OCI-LY3 (cell line): ENCODE data around the gene EMILIN1.

ENCODE experiments used
- EZH2phosphoT487 ChIP-seq: fragments of 200-600 bp; shearing (Covaris generic); IDR thresholded peaks from 2 replicates; pipeline ENCODE4 v1.6.1; 2018; ENCODE audit warnings: antibody characterized with exemption, mixed run types, low read depth
- TF ChIP-seq, protein P1 (sequence below): fragments of 200-600, 300-600 bp; sonication (generic); IDR thresholded peaks from 2 replicates; pipeline ENCODE4 v1.5.1; 2014; ENCODE audit warnings: antibody characterized with exemption, low read length, low read depth

DNA sequence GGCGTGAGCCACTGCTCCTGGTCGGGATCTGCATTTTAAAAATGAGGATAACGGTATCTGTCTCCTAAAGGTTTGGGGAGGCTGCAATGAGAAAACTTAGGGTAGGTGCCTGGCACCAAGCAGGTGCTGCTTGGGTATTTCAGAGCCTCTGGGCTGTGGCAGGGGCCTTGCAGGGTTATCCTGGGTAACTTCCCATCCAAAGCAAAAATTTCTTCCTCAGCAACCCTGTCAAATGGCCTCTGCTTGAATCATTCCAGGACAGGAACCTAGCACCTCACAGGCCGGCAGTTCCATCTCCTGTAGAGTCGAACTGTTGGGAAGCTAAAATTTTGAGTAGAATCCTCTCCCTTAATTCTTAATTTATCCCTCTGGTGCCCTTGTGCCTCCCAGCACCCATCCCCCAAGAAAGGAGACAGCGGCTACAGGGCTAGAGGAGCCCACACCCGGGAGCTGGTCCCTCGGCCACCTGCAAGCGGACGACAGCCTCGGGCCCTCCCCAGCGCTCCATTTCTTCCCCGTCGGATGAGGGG, 39.6 kb downstream of the EMILIN1 start:
- TF ChIP-seq, protein P1, sequence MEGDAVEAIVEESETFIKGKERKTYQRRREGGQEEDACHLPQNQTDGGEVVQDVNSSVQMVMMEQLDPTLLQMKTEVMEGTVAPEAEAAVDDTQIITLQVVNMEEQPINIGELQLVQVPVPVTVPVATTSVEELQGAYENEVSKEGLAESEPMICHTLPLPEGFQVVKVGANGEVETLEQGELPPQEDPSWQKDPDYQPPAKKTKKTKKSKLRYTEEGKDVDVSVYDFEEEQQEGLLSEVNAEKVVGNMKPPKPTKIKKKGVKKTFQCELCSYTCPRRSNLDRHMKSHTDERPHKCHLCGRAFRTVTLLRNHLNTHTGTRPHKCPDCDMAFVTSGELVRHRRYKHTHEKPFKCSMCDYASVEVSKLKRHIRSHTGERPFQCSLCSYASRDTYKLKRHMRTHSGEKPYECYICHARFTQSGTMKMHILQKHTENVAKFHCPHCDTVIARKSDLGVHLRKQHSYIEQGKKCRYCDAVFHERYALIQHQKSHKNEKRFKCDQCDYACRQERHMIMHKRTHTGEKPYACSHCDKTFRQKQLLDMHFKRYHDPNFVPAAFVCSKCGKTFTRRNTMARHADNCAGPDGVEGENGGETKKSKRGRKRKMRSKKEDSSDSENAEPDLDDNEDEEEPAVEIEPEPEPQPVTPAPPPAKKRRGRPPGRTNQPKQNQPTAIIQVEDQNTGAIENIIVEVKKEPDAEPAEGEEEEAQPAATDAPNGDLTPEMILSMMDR: no peak
- no peak for TF ChIP-seq EZH2phosphoT487
